Measurements from ENCODE around the gene CATSPERE. TPM values are rescaled to one million over a fixed set of nuclear protein-coding genes. Genes with fewer than 3 reads are reported as not detected.
"Not testable (repeated sequence)": the region's sequence is repeated elsewhere in the genome, so short reads cannot be mapped to it uniquely, and the experiment has no call there.

The CATSPERE gene
- total and polyA plus RNA-seq, 10 of the 15 experiments (the other 5 are each of a cell fraction or from before 2014, with no cell fraction given) = 0.04 to 0.24 (median 0.17) TPM; not detected in 3

DNA sequence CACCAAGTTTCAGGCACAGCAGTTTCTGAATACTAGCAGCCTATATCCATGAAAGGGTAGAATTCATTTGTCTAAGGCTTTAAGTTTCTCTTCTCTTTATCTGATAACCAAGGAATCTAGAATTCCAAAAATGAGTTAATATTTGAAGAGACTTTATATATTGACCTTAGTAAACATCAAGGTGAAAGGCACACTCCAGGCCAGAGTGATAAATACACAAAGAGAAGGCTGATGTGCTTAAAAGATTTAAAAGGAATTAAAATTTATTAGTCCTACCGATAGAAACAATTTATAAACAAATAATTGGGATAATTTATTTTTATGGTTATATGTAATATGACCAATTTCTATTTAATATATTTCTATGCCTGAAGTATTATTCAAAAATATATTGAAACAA, 98.5 kb downstream of the CATSPERE start:
- Histone ChIP-seq H3K4me2 (ENCODE audit: control insufficient read depth, insufficient read depth) (no peak overlapping the region), H2AFZ (ENCODE audit: control insufficient read depth, low read depth, low read length) (no peak overlapping the region), H3K79me2 (ENCODE audit: control insufficient read depth, insufficient read depth, low read length) (no peaks in the 10 kb centered on the region), H3K27ac (ENCODE audit: control insufficient read depth, insufficient read depth) (no peak overlapping the region), H3K4me3 (no peak overlapping the region), H3K9ac (ENCODE audit: control insufficient read depth, insufficient read depth, low read length) (no peak overlapping the region), H3K27me3 (replicated peaks in 1 of 2; ENCODE audit: control insufficient read depth in 2 of 2, insufficient read depth in 2 of 2, low read length in 1 of 2) (no peaks in the 10 kb centered on the region), H3K9me3 (replicated peaks; ENCODE audit: control insufficient read depth, insufficient read depth, low read length) (no peaks in the 10 kb centered on the region; the same call in 2 of the 3 replicates), H3K4me1 (ENCODE audit: control insufficient read depth, insufficient read depth, low read length) (no peaks in the 10 kb centered on the region), H4K20me1 (ENCODE audit: control insufficient read depth, insufficient read depth) (no peaks in the 10 kb centered on the region), H3K36me3 (ENCODE audit: control insufficient read depth in 2 of 2, insufficient read depth in 2 of 2, low read length in 1 of 2) (no peaks in the 10 kb centered on the region)
- TF ChIP-seq SP1 (IDR thresholded peaks at IDR 0.05; ENCODE audit: low read depth, low read length) (no peak), ZNF384 (IDR thresholded peaks at IDR 0.05; ENCODE audit: borderline replicate concordance, low read depth, low read length) (no peak), RAD51 (IDR thresholded peaks at IDR 0.05) (no peak), POLR2AphosphoS2 (IDR thresholded peaks at IDR 0.05; ENCODE audit: low read depth, low read length) (no peak), EED (IDR thresholded peaks at IDR 0.05; ENCODE audit: low read depth) (no peak), HDAC2 (IDR thresholded peaks at IDR 0.05) (no peak), IRF4 (IDR thresholded peaks at IDR 0.05; ENCODE audit: low read depth, low read length) (no peak), RB1 (IDR thresholded peaks at IDR 0.05; ENCODE audit: borderline replicate concordance) (no peak), NR2C1 (IDR thresholded peaks at IDR 0.05) (no peak), ELK1 (IDR thresholded peaks at IDR 0.05; ENCODE audit: low read depth, low read length) (no peak), POU2F2 (IDR thresholded peaks at IDR 0.05; ENCODE audit: borderline replicate concordance, low read depth, low read length) (no peak), ASH2L (IDR thresholded peaks at IDR 0.05; ENCODE audit: borderline replicate concordance, low read depth) (no peak), TCF3 (IDR thresholded peaks at IDR 0.05; ENCODE audit: borderline replicate concordance, insufficient read depth, low read depth, low read length) (no peak), STAT1 (conservative IDR thresholded peaks at IDR 0.05) (no peak), USF2 (IDR thresholded peaks at IDR 0.05; ENCODE audit: borderline replicate concordance, low read depth, low read length) (no peak), SIN3A (IDR thresholded peaks at IDR 0.05; ENCODE audit: low read depth, low read length) (no peak)
- TF ChIP-seq, protein P1, sequence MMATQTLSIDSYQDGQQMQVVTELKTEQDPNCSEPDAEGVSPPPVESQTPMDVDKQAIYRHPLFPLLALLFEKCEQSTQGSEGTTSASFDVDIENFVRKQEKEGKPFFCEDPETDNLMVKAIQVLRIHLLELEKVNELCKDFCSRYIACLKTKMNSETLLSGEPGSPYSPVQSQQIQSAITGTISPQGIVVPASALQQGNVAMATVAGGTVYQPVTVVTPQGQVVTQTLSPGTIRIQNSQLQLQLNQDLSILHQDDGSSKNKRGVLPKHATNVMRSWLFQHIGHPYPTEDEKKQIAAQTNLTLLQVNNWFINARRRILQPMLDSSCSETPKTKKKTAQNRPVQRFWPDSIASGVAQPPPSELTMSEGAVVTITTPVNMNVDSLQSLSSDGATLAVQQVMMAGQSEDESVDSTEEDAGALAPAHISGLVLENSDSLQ (IDR thresholded peaks at IDR 0.05) = no peak
- intact Hi-C loops (cut with micrococcal nuclease; ENCODE audit: unreplicated experiment) (no loop called here), in situ Hi-C loops (cut with MboI) (no loop called here)
- ChIA-PET RAD21 (ENCODE audit: unreplicated experiment) (no interaction called here), SMC1A (ENCODE audit: uncharacterized antibody, unreplicated experiment) (no interaction called here), CTCF (no interaction called here), POLR2A (no interaction called here)
- FAIRE-seq (no peak), ATAC-seq (no peak), DNase-seq (ENCODE audit: low read depth, low spot score) (no peak)
- 76% methylated on average over 1 of the region's 1 CpG for WGBS (ENCODE audit: insufficient coverage, insufficient replicate concordance, low lambda C conversion rate, missing lambda C conversion rate)
- no TSS peak for BruUV-seq (replicated peaks)

GRCh38 chr1:244562877-244563276, 101.8 kb downstream of the CATSPERE start:
- FAIRE-seq; CTCF ChIA-PET; H3K4me3 ChIP-seq; ATAC-seq; in situ Hi-C loops (cut with MboI); H3K9me3 ChIP-seq (replicated peaks; ENCODE audit: control insufficient read depth, insufficient read depth, low read length); BruUV-seq (replicated peaks); intact Hi-C loops (cut with micrococcal nuclease; ENCODE audit: unreplicated experiment); H3K27me3 ChIP-seq (replicated peaks in 1 of 2; ENCODE audit: control insufficient read depth in 2 of 2, insufficient read depth in 2 of 2, low read length in 1 of 2); SMC1A ChIA-PET (ENCODE audit: uncharacterized antibody, unreplicated experiment); H3K4me2 ChIP-seq (ENCODE audit: control insufficient read depth, insufficient read depth); H3K79me2 ChIP-seq (ENCODE audit: control insufficient read depth, insufficient read depth, low read length); DNase-seq (ENCODE audit: low read depth, low spot score); H3K27ac ChIP-seq (ENCODE audit: control insufficient read depth, insufficient read depth); H3K9ac ChIP-seq (ENCODE audit: control insufficient read depth, insufficient read depth, low read length); H3K4me1 ChIP-seq (ENCODE audit: control insufficient read depth, insufficient read depth, low read length); H3K36me3 ChIP-seq (ENCODE audit: control insufficient read depth in 2 of 2, insufficient read depth in 2 of 2, low read length in 1 of 2); H4K20me1 ChIP-seq (ENCODE audit: control insufficient read depth, insufficient read depth); H2AFZ ChIP-seq (ENCODE audit: control insufficient read depth, low read depth, low read length); RAD21 ChIA-PET (ENCODE audit: unreplicated experiment); POLR2A ChIA-PET: not testable (repeated sequence)
- WGBS (ENCODE audit: insufficient coverage, insufficient replicate concordance, low lambda C conversion rate, missing lambda C conversion rate) = 100% methylated on average over 1 of the region's 1 CpG

Data from GM12878 (cell line).